DLD1 (cell line): ENCODE results near the gene PCGF2.
"Not testable (repeated sequence)": the region's sequence is repeated elsewhere in the genome, so short reads cannot be mapped to it uniquely, and the experiment has no call there.

Experiments used
- in situ Hi-C: cut with HindIII; loops from 2 replicates; pipeline ENCODE4 v1.10.0; 2017; ENCODE audit warnings: low sequenced_read_pairs

The PCGF2 gene

DNA sequence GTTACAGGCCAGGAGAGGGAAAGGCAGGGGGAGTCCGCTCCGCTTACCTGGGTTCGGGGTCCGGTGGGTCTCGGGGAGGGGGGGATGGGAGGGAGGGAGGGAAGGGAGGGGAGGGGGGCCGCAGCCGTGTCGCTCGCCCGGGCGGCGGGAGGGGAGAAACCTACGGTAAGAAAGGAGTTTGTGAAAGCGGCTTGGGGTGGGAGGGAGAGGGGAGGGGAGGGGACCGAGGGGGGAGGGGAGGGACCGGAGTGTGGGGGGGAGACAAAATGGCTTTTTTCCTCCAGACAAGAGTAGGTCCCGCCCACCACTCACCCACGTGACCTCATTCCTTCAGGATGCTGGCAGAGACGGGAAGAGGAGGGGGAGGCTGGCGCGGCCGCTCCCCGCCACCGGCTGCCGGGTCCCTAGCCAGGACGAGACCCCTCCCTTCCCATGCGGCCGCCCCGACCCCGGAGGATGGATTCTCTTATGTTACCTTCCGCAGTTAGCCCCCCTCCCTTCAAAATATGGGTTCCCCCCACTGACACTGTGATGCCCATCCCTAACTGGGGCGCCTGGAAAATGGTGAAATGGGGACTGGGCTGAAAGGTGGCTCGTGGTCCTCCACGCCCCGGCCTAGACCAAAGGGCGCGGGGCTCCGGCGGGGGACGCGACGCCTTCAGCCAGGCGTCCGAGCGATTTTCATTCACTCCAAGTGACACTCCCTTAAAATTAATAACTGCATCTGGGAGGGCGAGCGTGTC, at the start of gene PCGF2:
TSS of gene PCGF2 (minus strand) at position 188 of the 743 bp plus-strand sequence. CDS start 7,934 bp downstream, outside the sequence.
- in situ Hi-C loops: no loop called here

DNA sequence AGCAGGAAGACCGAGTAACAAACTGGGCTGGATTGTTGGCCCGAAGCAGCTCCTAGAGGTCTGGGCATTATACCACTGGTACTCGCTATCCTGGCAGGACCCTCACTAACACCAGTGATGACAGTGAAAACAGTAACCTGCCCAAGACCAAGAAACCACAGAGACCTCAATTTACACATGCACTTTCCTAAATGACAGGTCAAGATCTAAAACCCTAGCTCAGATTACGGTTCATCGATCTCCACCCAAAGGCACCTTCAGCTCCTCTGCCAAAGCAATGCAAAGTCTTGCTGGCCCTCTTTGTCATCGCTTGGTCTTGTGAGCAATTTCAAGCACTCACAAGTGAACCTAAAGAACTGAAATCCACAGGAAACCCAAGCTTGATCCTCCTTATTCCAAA, 49.7 kb upstream of the PCGF2 start:
- in situ Hi-C loops: no loop called here

DNA sequence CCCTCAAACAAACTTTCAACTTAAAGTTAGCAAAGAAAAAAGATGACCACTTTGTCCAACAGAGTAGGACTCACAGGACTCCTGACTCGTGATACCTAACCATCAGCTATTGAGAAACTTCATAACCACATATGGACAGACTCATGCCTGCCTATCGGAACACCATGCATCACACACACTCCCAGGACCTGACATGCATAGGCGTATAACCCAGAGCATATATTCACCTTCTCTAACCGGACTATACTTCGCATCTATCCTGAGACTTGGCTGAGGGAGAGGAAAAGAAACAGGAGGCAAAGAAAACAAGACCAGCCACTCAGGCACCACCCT, 49.0 kb upstream of the PCGF2 start:
- in situ Hi-C loops: no loop called here

DNA sequence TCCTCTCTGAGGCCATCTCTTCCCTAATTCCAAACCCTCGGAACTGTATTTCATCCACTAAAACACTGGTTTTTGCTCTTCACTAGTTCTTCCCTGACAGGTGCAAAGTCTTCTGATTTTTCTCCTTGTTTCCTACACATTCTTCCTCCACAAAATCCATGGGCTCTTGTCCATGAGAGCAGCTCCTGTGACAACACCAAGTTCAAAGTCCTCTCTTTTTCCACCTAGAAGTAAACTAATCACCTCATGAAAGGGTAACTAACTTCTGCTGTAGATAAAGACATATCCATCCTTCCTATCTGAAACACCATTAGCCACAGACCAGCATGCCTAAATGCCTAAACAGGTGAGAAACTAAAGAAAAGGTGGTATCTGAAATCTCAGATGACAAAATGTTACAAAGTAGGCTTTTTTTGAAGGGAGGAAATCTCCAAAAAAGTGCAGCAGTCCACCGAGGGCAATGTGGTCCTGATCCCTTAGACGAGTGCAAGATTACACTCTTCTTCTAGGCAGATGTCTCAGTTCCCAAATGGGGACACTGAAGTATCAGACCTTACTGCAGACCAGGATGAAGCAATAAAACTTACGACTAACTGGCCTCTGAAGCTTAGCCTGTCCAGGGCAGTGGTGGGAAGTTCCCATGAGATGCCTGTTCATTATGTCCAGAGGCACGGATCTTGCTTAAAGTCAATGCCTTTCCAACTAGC, 48.5 kb upstream of the PCGF2 start:
- in situ Hi-C loops: no loop called here

DNA sequence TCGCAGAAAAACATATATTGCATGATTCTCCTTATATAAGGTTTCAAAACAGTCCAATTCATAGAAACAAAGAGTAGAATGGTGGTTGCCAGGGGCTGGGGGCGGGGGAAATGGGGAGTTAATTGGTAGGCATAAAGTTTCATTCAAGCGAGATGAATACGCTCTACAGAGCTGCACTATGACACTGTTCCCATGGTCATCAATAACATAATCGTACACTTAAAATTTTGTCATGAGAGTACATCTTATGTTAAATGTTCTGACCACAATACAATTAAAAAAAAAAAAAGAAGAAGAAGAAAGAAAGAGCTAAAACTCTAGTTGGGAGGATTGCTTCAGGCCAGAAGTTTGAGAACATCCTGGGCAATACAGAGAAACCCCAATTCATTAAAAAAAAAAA, 46.1 kb upstream of the PCGF2 start:
- in situ Hi-C loops: no loop called here

DNA sequence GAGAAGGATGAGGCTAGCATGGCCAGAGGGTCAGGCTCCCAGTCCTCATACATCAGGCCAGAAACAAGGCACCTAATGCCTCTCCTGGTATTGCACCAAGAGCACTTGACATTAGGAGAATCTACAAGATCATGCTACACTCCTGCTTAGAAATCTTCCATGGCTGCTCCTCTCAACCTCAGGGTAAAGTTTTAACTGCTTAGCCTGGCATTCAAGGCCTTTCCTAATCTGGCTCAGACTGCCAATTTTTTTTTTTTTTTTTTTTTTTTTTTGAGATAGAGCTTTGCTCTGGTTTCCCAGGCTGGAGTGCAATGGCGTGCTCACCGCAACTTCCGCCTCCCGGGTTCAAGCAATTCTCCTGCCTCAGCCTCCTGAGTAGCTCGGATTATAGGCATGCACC, 43.0 kb upstream of the PCGF2 start:
- in situ Hi-C loops: no loop called here

DNA sequence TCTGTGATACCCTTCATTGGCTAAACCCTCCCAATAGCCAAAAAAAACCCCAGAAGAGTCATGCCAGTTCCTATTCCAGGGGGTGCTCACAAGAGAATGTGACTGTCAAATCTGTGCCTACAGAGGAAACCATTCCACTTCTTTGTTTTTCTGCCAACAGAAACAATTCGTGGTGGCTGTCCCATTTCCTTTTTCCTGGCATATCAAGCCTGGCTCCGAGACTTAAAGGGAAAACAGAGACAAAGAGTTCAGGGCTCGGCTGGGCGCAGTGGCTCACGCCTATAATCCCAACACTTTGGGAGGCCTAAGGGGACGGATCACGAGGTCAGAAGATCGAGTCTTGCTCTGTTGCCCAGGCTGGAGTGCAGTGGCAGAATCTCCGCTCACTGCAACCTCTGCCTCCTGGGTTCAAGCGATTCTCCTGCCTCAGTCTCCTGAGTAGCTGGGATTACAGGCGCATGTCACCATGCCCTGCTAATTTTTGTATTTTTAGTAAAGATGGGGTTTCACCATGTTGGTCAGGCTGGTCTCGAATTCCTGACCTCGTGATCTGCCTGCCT, 42.1 kb upstream of the PCGF2 start:
- in situ Hi-C loops: not testable (repeated sequence)

DNA sequence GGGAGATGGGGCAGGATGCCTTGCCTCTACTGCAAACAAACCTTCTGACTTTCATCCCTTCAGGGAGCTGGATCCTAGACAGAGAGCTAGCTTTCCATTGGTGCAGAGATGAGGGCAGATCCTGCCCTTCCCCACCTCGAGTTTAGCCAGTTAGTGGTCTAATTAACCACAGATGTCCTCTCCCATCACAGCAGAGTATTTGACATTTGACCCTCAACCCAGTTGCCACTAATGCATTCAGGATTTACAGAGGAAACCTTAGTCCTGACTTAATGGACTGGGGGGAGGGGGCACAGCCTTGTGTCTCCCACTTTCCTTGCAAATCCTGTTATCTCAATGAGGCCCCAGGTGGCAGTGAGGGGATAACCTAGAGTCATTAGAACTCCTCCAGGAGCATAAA, 41.0 kb upstream of the PCGF2 start:
- in situ Hi-C loops: no loop called here

DNA sequence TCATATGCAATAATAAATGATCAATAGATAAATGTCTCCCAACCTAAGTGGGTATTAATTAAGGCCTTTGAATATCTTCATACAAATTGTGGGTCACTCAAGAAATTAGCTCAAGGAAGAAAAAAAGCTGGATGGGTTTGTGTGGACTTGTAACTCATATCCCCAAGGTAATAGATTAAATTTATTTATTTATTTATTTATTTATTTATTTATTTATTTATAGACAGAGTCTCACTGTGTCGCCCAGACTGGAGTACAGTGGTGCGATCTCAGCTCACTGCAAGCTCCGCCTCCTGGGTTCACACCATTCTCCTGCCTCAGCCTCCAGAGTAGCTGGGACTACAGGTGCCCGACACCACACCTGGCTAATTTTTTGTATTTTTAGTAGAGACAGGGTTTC, 39.9 kb upstream of the PCGF2 start:
- in situ Hi-C loops: not testable (repeated sequence)

DNA sequence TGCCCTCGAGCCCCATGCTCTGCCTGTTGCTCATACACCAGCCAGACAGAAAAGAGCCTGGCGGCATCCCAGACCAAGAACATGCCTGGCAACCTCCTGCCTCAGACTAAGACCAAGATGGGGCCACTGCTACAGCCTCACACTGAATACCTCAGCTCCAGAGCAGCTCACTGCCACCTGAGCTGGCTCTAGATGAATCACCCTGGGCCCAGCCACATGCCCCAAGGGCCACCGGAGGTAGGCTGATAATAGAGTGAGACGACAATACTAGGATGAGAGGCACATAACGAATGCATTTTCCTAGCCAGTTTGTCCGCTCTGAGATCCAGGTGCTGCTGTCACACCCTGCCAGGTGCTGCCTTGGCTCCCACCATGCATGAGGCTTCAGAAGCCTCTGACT, 38.2 kb upstream of the PCGF2 start:
- in situ Hi-C loops: no loop called here

DNA sequence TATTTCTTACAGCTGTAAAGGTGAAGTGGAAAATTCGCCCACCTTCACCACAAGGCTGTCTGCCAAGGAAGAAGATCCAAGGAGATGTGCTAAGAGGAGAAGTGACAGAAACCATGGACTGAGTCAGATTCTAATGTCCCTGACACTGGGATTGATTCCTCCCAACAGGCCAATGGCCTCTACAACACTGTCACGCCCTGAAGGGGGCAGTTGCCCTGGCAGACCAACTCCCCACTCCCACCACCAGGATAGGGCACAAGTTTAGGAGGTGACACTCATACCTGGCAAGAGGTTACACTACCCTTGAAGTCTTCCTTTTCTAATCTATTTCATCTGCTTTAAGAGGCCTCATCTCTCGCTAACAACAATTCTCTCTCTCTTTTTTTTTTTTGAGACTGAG, 35.1 kb upstream of the PCGF2 start:
- in situ Hi-C loops: no loop called here

DNA sequence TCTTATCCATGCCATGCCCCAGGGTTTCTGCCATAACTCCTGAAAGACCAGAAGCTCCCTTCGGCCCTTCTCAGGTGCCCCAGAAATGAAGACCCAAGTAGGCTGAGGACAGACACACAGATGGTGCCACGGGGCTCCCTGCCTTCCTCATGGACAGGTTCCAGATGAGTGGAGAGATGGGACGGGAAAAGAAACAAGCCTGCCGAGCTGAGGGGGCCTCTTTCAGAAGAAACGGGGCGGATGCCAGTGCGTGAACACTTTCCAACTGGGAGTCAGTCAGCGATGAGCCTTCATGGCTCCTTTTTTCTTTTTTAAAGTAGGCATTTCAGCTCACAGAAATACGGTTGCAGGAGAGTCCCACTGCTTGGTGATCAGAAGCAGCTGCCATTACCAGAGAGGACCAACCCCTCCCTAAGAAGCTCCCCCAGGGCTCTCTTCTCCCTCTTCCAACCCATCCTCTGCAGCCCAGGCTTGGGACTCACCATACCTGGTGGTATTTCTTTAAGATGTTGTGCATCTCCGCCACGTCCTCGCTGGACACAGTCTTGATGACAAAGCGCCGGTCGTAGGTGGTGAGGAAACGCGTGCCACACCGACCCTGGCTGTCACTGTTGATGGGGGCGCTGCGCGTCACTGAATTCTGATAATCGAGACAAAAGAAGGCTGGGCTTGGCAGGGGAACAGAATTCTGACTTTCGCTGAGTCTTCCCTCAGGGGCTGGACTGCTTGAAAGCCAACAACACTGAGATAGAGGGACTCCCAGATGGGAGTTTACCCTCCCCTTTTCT, 32.0 kb upstream of the PCGF2 start:
- in situ Hi-C loops: no loop called here

DNA sequence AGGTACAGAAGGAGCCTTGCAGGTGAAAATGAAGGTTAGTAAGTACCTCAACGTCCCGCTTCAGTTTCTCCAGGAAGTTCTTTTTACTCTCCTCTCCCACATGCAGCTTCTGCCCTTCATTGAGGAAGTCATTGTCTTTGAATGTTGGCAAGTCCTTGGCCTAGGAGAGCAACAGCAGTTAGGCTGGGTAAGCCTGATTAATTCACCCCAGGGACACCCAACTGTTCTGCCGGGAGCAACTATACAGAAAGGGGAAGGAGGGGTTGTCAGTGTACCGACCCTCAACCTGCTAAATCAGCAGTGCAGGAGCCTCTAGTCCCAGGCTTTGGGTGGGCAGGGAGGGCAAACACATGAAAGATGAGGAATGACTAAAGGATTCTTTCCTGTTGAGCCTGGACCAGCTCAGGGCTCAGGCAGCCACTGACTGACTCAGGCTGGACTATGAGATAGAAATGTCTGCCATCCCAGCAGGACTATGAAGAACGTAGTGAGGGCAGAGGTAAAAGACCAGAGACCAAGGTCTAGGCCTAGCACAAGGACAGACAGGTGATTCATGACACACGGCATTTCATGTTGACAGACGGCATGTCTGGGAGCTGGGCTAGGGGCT, 29.6 kb upstream of the PCGF2 start:
- in situ Hi-C loops: no loop called here

DNA sequence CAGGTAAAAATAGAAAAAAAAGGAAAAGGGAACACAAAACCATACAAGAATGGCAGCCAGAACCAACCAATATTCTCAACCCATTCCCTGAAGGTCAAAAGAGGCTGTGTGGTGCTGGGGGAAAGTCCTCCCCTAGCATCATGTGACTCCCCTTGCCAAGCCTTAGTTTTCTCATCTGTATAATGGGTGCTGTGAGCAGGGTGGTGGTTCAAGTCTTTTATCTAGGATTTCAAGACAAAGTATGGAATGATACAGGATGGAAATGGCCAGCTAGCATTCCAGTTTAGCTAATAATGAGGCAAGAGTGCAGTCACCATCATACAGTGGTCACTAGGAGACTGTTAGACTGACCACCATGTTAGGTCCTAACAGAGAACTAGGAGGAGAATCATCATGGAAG, 25.1 kb upstream of the PCGF2 start:
- in situ Hi-C loops: no loop called here

DNA sequence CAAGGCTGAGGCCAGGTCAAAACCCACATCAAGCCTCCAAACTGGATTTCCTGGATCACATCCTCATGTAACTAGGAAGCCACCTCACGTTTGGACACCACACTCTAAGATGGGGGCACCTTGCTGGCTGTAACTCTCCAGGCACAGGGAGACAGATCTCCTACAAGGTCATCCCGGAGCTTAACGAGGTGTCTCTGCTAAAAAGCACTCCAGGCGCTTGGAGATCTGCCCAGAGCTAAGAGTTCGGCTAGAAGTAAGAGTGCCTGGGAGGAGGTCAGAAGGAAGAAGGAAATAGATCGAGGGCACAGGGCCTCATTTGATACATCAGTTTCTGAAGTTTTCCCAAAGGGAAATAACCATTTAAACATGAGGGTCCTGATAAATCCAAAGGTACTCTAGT, 20.3 kb upstream of the PCGF2 start:
- in situ Hi-C loops: no loop called here

DNA sequence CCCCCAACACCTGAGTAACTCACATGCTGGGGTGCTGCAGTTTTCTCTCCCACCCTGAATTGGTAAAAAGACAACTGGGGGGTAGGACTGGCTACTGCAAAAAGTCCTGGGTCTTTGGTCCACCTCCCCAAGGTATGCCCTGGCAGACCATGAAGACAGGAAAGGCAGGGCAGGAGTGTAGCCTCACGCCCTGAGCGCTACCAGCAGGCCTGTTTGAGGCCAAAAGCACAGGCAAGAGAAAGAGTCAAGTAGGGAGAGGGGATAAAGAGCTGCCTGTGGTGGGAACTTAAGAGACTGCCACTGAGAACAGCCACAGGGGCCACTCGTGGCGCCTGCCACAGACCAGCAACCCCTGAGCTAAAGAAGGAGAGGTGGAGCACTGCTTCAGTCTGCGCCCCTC, 18.2 kb upstream of the PCGF2 start:
- in situ Hi-C loops: no loop called here

DNA sequence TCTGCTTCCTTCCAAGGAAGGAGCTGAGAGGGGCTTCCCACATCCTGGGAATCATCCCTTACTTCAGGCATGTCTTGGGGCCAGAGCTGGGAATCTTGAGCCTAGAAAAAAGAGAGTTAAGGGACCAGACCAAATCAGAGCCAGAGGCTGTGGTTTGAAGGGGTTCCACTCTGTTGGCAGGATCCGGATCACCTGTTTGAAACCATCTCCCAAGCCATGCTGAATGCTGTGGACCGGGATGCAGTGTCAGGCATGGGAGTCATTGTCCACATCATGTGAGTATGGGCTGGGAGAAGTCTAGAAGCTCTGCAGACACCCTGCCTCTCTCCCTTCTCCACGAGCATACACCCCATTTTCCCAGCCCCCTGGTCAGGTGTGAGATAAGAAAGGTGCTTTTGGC, 14.1 kb upstream of the PCGF2 start:
- in situ Hi-C loops: no loop called here

DNA sequence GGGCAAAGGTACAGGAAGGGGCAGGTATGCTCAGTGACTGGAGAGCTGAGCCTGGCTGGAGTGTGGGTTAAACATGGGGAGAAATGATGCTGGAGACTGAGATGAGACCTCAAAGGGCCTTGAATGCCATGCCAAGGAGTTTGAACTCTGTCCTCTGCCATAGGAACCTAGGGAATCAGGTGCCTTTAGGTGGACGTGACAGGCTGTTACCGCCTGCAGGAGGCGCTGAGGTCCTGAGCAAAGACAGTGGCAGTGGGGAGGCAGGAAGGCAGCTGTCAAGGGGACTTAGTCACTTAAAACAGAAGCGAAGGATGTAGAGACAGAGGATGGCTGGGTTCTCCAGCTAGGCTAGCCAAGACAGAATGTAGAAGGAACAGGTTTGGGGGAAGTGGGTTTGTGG, 13.5 kb upstream of the PCGF2 start:
- in situ Hi-C loops: no loop called here

DNA sequence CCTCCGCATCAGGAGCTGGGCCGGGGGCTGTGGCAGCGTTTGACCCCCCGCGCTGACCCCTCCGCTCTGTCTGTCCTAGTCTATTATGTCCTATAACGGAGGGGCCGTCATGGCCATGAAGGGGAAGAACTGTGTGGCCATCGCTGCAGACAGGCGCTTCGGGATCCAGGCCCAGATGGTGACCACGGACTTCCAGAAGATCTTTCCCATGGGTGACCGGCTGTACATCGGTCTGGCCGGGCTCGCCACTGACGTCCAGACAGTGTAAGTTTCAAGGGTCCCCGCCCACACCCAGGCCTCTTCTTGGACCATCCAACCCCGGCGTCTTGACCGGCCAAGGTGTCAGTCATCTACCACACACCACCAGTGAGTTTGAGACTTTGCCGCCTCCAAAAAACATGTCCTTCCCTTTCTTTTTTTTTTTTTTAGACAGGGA, 5.0 kb upstream of the PCGF2 start:
- in situ Hi-C loops: no loop called here

DNA sequence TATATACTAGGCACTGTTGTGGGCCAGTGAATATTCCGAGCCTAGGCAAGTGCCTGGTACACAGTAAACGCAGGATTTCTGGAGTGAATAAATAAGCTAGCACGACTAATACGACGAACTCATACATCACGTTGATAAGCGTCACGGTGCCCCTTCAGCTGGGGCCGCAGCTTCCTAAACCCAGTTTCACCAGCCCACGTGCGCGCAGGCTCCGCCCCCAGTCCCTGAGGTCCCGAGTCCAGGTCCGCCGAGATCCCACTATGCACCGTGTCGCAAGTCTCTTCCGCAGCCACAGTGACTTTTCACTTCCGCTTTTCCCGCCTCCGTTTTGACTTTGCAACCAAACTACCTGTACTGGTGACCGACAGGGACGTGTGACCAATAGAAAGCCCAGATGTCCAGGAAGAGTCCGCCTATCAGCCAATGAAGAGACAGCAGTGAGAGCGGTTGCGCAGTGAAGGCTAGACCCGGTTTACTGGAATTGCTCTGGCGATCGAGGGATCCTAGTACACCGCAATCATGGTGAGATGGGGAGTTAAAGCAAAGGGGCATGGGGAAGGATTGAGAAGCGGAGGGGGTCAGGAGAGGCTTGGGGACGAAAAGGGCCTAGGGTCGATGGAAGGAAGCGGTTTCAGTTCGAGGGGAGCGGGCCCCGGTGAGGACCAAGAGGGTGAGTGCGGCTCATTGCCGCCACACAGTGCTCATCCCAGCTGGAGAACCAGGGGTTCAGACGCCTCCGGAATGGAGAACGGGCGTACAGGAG, 4.4 kb upstream of the PCGF2 start, which contains the start of gene PSMB3:
TSS of gene PSMB3 (plus strand) at position 434 of the 763 bp plus-strand sequence. CDS start at position 520, 86 bp downstream.
- in situ Hi-C loops: no loop called here
